GM12874 (cell line): ENCODE data around the gene MGP.

Source experiments
- CTCF ChIP-seq: IDR thresholded peaks from 2 replicates; pipeline ENCODE4 v1.5.1; 2011; ENCODE audit warnings: low read depth, mild to moderate bottlenecking, control low read depth, low read length, moderate library complexity; ENCODE audit not compliant: insufficient read depth

Gene MGP

GRCh38 chr12:14836336-14837210 is 49.1 kb downstream of the MGP start:
- no peak for TF ChIP-seq CTCF

GRCh38 chr12:14834509-14834908 is 51.1 kb downstream of the MGP start:
- TF ChIP-seq CTCF = no peak

- no peak for TF ChIP-seq CTCF
These were observed 51.7 kb downstream of the MGP start for GRCh38 chr12:14833952-14834351.

- no peak for TF ChIP-seq CTCF
These were observed 52.3 kb downstream of the MGP start for GRCh38 chr12:14833336-14833735.
